GM12891 (cell line): ENCODE results near the gene AAK1.

Source experiments
- POLR2A ChIP-seq: IDR thresholded peaks from 2 replicates; pipeline ENCODE4 v1.6.1; 2011; ENCODE audit warnings: low read depth, low read length, control low read depth
- POLR2AphosphoS5 ChIP-seq: IDR thresholded peaks from 2 replicates; pipeline ENCODE4 v1.6.1; 2011; ENCODE audit warnings: low read depth, low read length, control low read depth
- SPI1 ChIP-seq: IDR thresholded peaks from 2 replicates; pipeline ENCODE4 v1.6.1; 2011; ENCODE audit warnings: low read depth, low read length, control low read depth

GRCh38 chr2:69483024-69483423 is 160.5 kb downstream of the AAK1 start:
- TF ChIP-seq POLR2AphosphoS5 (no peak), POLR2A (no peak), SPI1 (no peak)
